ENCODE measurements around the gene SART3.

SART3 gene

DNA sequence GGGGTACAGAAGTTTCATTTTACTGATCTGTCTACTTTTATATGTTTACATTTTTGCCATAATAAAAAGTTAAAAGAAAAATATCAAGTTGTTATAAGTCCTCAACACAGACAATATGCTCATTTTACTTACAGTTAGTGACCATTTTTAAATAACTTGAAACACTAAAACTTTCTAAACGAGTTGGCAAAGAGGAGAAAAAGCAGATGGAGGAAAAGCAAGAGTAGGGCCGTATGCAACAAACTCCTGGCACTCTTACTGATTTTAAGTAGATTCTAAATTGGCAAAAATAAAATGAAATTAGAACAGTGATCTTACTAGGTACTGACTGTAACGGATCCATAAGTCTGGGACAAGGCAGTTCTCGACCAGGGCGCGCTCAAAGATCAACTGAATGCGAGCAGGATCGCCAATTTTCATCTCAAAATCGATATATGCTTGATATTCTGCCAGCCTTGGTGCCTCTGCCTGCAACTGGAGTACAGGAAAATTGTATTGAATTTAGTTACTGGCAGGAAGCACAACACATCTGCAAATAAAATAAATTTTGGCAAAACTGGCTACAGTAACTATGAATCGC is 22.3 kb downstream of the SART3 start:
- no peak for DNase-seq
- Histone ChIP-seq H4K8ac (ENCODE audit: low read length) (no peak overlapping the region), H3K14ac (ENCODE audit: low read length in 2 of 2) (no peak overlapping the region), H2AK5ac (ENCODE audit: low read length, severe bottlenecking) (no peak overlapping the region), H3K4me3 (ENCODE audit: insufficient read depth in 1 of 2, low read depth in 1 of 2, low read length in 2 of 2) (no peak overlapping the region), H3K79me1 (replicated peaks; ENCODE audit: low read length, poor library complexity, severe bottlenecking) (peaks cover 33% of the 10 kb centered on the region), H3K27ac (ENCODE audit: low read length, poor library complexity, severe bottlenecking) (no peak overlapping the region), H3K18ac (ENCODE audit: low read depth in 1 of 2, low read length in 2 of 2) (no peak overlapping the region), H3K4me1 (ENCODE audit: control insufficient read depth, insufficient read depth, low read depth, low read length) (no peaks in the 10 kb centered on the region), H2BK120ac (ENCODE audit: low read depth, low read length) (no peak overlapping the region), H2BK12ac (ENCODE audit: low read length in 2 of 2) (no peak overlapping the region), H4K91ac (ENCODE audit: low read length) (no peak overlapping the region), H3K4me2 (ENCODE audit: low read length, poor library complexity, severe bottlenecking) (no peak overlapping the region), H3K9me3 (ENCODE audit: control insufficient read depth, low read length) (no peaks in the 10 kb centered on the region), H3K27me3 (ENCODE audit: control insufficient read depth in 1 of 2, insufficient read depth in 1 of 2, low read length in 2 of 2) (no peaks in the 10 kb centered on the region), H3K9ac (ENCODE audit: low read length) (no peak overlapping the region), H3K36me3 (ENCODE audit: control insufficient read depth in 1 of 2, insufficient read depth in 2 of 2, low read depth in 1 of 2, low read length in 2 of 2) (peaks cover 20 to 74% of the 10 kb centered on the region in 2 experiments), H2AFZ (ENCODE audit: low read depth, low read length) (no peak overlapping the region), H2BK15ac (ENCODE audit: low read depth, poor library complexity, severe bottlenecking) (no peak overlapping the region), H3K4ac (ENCODE audit: low read depth in 1 of 2, low read length in 2 of 2) (no peak overlapping the region), H2BK5ac (ENCODE audit: low read depth, low read length, poor library complexity, severe bottlenecking) (no peak overlapping the region), H3K23ac (ENCODE audit: low read length in 2 of 2) (no peak overlapping the region)
- 96% methylated on average over 10 of the region's 10 CpGs for WGBS

DNA sequence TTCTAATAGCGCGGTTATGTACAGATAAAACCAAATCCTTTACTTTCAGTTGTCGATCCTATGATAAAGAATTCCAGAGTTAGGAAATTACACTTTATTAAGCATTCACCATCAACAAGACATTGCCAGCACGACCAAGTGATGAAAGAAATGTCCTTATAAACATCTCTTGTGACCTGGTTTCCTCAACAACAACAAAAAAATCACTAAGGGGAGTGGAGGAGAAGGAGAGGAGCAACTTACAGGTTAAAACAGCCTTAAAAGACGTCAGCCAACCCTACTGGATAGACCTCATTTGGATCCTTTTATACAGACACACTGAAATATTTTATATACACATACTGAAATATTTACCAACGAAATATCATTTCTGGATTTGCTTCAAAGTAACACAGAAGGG is 22.8 kb downstream of the SART3 start:
- Histone ChIP-seq H2AFZ (ENCODE audit: low read depth, low read length) (no peak overlapping the region), H4K8ac (ENCODE audit: low read length) (no peak overlapping the region), H3K9me3 (ENCODE audit: control insufficient read depth, low read length) (no peaks in the 10 kb centered on the region), H3K4me3 (ENCODE audit: insufficient read depth in 1 of 2, low read depth in 1 of 2, low read length in 2 of 2) (no peak overlapping the region), H3K4me2 (ENCODE audit: low read length, poor library complexity, severe bottlenecking) (no peak overlapping the region), H3K27me3 (ENCODE audit: control insufficient read depth in 1 of 2, insufficient read depth in 1 of 2, low read length in 2 of 2) (no peaks in the 10 kb centered on the region), H3K9ac (ENCODE audit: low read length) (no peak overlapping the region), H3K23ac (ENCODE audit: low read length in 2 of 2) (no peak overlapping the region), H2BK5ac (ENCODE audit: low read depth, low read length, poor library complexity, severe bottlenecking) (no peak overlapping the region), H3K14ac (ENCODE audit: low read length in 2 of 2) (no peak overlapping the region), H3K18ac (ENCODE audit: low read depth in 1 of 2, low read length in 2 of 2) (no peak overlapping the region), H3K27ac (ENCODE audit: low read length, poor library complexity, severe bottlenecking) (no peak overlapping the region), H3K79me1 (replicated peaks; ENCODE audit: low read length, poor library complexity, severe bottlenecking) (peaks cover 30% of the 10 kb centered on the region), H2BK15ac (ENCODE audit: low read depth, poor library complexity, severe bottlenecking) (no peak overlapping the region), H2BK12ac (ENCODE audit: low read length in 2 of 2) (no peak overlapping the region), H3K4me1 (ENCODE audit: control insufficient read depth, insufficient read depth, low read depth, low read length) (no peaks in the 10 kb centered on the region), H3K36me3 (ENCODE audit: control insufficient read depth in 1 of 2, insufficient read depth in 2 of 2, low read depth in 1 of 2, low read length in 2 of 2) (peaks cover 16 to 74% of the 10 kb centered on the region in 2 experiments), H2BK120ac (ENCODE audit: low read depth, low read length) (no peak overlapping the region), H4K91ac (ENCODE audit: low read length) (no peak overlapping the region), H2AK5ac (ENCODE audit: low read length, severe bottlenecking) (no peak overlapping the region), H3K4ac (ENCODE audit: low read depth in 1 of 2, low read length in 2 of 2) (no peak overlapping the region)
- DNase-seq: no peak
- WGBS: 79% methylated on average over 5 of the region's 6 CpGs

DNA sequence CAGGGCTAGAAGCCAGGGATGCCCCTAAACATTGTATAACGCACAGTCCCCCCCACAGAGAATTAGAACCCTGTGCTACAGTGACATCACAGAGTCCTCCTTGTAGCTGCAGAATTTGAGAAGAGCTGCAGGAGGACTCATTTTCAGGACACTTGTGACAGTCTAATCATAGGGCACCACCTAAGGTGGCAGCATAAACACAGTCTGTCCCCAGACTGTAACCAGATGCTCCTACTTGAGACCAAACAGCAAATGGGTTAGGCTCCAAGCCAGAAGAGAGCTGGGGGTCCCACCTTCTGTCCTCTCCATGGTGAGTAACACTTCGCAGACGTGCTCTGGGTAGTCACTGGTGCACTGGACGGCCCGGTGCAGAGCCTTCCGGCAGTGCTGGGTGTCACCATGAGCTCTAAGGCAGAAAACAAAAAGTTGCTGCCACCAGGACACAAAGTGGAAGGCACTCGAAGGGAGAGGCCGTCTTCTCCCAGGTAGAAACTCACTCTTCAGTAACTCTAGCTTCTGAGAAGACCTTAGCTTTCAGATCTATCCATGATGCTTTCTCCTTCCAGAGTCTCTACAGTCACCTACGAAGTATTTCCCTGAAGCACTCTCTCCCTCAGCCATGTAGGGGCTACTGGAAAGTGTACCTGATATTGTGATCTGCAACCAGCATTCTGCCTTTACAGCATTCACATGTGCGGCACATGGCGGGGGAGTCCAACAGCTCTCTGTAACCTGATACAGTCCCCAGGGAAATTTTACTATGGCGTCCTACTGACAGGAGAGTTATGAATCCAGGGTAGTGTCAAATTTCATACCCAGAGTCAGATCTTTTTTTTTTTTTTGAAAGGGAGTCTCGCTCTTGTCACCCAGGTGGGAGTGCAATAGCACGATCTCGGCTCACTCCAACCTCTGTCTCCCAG is 28.8 kb downstream of the SART3 start:
- H3K9me3 ChIP-seq (ENCODE audit: control insufficient read depth, low read length): no peaks in the 10 kb centered on the region
- no peak overlapping the region for H2AFZ ChIP-seq (ENCODE audit: low read depth, low read length)
- H3K9ac ChIP-seq (ENCODE audit: low read length): no peak overlapping the region
- DNase-seq: no peak
- peaks cover 33% of the 10 kb centered on the region for H3K79me1 ChIP-seq (replicated peaks; ENCODE audit: low read length, poor library complexity, severe bottlenecking)
- no peaks in the 10 kb centered on the region for H3K27me3 ChIP-seq (ENCODE audit: control insufficient read depth in 1 of 2, insufficient read depth in 1 of 2, low read length in 2 of 2)
- no peak overlapping the region for H3K4me3 ChIP-seq (ENCODE audit: insufficient read depth in 1 of 2, low read depth in 1 of 2, low read length in 2 of 2)
- no peak overlapping the region for H3K4me2 ChIP-seq (ENCODE audit: low read length, poor library complexity, severe bottlenecking)
- no peak overlapping the region for H2AK5ac ChIP-seq (ENCODE audit: low read length, severe bottlenecking)
- H4K8ac ChIP-seq (ENCODE audit: low read length): no peak overlapping the region
- no peak overlapping the region for H2BK120ac ChIP-seq (ENCODE audit: low read depth, low read length)
- no peak overlapping the region for H3K4ac ChIP-seq (ENCODE audit: low read depth in 1 of 2, low read length in 2 of 2)
- H3K14ac ChIP-seq (ENCODE audit: low read length in 2 of 2): no peak overlapping the region
- H3K27ac ChIP-seq (ENCODE audit: low read length, poor library complexity, severe bottlenecking): no peak overlapping the region
- no peak overlapping the region for H3K23ac ChIP-seq (ENCODE audit: low read length in 2 of 2)
- no peak overlapping the region for H2BK15ac ChIP-seq (ENCODE audit: low read depth, poor library complexity, severe bottlenecking)
- H3K36me3 ChIP-seq (ENCODE audit: control insufficient read depth in 1 of 2, insufficient read depth in 2 of 2, low read depth in 1 of 2, low read length in 2 of 2): peaks cover 46 to 95% of the 10 kb centered on the region in 2 experiments
- no peak overlapping the region for H3K18ac ChIP-seq (ENCODE audit: low read depth in 1 of 2, low read length in 2 of 2)
- H4K91ac ChIP-seq (ENCODE audit: low read length): no peak overlapping the region
- H2BK12ac ChIP-seq (ENCODE audit: low read length in 2 of 2): no peak overlapping the region
- H2BK5ac ChIP-seq (ENCODE audit: low read depth, low read length, poor library complexity, severe bottlenecking): no peak overlapping the region
- no peaks in the 10 kb centered on the region for H3K4me1 ChIP-seq (ENCODE audit: control insufficient read depth, insufficient read depth, low read depth, low read length)
- WGBS: 95% methylated on average over 15 of the region's 15 CpGs

DNA sequence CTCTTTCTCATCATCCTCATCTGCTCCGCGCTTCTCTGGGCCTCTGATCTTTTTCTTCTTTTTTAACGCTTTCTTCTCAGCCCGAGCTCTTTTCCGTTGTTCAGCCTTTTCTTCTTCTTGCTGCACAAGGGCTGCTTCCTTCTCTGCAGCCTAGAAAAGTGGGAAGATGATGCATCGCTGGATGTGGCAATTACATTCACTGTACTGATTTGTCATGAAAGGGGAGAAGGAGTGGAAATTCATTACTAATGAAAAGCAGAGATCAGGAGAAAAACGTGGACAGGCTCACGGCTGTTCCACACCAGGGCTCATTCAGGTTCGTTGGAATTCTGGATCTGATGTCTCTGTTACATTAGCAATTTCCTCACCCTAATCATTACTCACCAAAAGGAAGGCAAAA is 30.8 kb downstream of the SART3 start:
- no peak overlapping the region for H2AFZ ChIP-seq (ENCODE audit: low read depth, low read length)
- no peaks in the 10 kb centered on the region for H3K9me3 ChIP-seq (ENCODE audit: control insufficient read depth, low read length)
- no peak overlapping the region for H2BK120ac ChIP-seq (ENCODE audit: low read depth, low read length)
- WGBS: 97% methylated on average over 9 of the region's 9 CpGs
- H3K18ac ChIP-seq (ENCODE audit: low read depth in 1 of 2, low read length in 2 of 2): no peak overlapping the region
- H3K79me1 ChIP-seq (replicated peaks; ENCODE audit: low read length, poor library complexity, severe bottlenecking): peaks cover 28% of the 10 kb centered on the region
- no peak overlapping the region for H3K23ac ChIP-seq (ENCODE audit: low read length in 2 of 2)
- H4K91ac ChIP-seq (ENCODE audit: low read length): no peak overlapping the region
- no peak overlapping the region for H2AK5ac ChIP-seq (ENCODE audit: low read length, severe bottlenecking)
- H4K8ac ChIP-seq (ENCODE audit: low read length): no peak overlapping the region
- no peak overlapping the region for H3K4me3 ChIP-seq (ENCODE audit: insufficient read depth in 1 of 2, low read depth in 1 of 2, low read length in 2 of 2)
- no peak overlapping the region for H2BK5ac ChIP-seq (ENCODE audit: low read depth, low read length, poor library complexity, severe bottlenecking)
- H2BK12ac ChIP-seq (ENCODE audit: low read length in 2 of 2): no peak overlapping the region
- H3K27ac ChIP-seq (ENCODE audit: low read length, poor library complexity, severe bottlenecking): no peak overlapping the region
- H3K4me1 ChIP-seq (ENCODE audit: control insufficient read depth, insufficient read depth, low read depth, low read length): peaks cover 9% of the 10 kb centered on the region
- H3K4me2 ChIP-seq (ENCODE audit: low read length, poor library complexity, severe bottlenecking): no peak overlapping the region
- no peaks in the 10 kb centered on the region for H3K27me3 ChIP-seq (ENCODE audit: control insufficient read depth in 1 of 2, insufficient read depth in 1 of 2, low read length in 2 of 2)
- H3K36me3 ChIP-seq (ENCODE audit: control insufficient read depth in 1 of 2, insufficient read depth in 2 of 2, low read depth in 1 of 2, low read length in 2 of 2): peaks cover 57 to 95% of the 10 kb centered on the region in 2 experiments
- no peak overlapping the region for H3K14ac ChIP-seq (ENCODE audit: low read length in 2 of 2)
- no peak overlapping the region for H2BK15ac ChIP-seq (ENCODE audit: low read depth, poor library complexity, severe bottlenecking)
- DNase-seq: no peak
- H3K9ac ChIP-seq (ENCODE audit: low read length): no peak overlapping the region
- H3K4ac ChIP-seq (ENCODE audit: low read depth in 1 of 2, low read length in 2 of 2): no peak overlapping the region
